GM15510 (cell line): ENCODE measurements around the gene TOR3A.

Experiments used
- POLR2A ChIP-seq: IDR thresholded peaks from 3 replicates; pipeline ENCODE4 v1.6.1; 2011; ENCODE audit warnings: borderline replicate concordance; ENCODE audit not compliant: insufficient read length; ENCODE audit errors: extremely low read depth

TOR3A gene

DNA sequence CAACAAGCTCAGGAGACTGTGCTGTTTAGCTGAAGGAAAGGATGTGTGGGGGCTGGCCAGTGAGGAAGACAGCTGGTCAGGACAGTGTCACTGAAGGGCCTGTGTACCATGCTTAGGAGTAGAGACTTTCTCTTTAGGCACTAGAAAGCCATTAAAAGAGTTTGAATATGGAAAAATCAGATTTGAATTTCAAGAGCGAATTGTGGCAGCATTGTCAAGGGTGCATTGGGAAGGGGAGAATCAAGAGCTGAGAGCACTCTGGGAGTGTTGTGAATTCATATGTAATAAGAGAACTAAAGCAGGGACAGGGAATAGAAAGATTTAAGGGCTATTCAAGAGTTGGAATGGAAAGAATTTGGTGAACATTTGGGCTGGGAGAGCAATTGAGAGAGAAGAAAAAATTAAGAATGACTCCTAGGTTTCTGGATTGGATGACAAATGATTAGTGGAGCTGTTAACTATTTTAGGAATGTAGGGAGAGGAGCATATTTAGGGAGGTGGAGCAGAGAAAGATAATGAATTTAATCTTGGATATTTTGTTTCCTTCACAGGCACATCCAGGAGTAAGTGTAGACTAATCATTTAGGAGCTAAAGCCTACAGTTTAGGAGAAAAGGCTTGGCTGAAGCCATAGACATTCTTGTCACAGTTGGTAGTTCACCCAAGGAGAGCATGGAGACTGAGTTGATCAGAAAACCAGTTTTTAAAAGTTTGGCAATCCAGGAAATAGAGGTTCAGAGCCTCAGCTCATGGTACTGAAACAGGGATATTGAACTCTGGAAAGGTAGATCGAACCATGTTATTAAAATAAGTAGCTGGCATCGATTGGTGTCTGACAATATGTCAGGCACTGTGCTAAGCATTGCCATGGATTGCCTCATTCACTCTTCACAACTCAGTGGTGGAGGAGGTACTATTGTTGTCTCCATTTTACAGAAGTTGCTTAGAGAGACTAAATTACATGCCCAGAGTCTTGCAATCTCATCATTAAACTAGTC is 23.1 kb upstream of the TOR3A start:
- no peak for TF ChIP-seq POLR2A

GRCh38 chr1:179061360-179062282 is 20.2 kb upstream of the TOR3A start:
- no peak for TF ChIP-seq POLR2A

DNA sequence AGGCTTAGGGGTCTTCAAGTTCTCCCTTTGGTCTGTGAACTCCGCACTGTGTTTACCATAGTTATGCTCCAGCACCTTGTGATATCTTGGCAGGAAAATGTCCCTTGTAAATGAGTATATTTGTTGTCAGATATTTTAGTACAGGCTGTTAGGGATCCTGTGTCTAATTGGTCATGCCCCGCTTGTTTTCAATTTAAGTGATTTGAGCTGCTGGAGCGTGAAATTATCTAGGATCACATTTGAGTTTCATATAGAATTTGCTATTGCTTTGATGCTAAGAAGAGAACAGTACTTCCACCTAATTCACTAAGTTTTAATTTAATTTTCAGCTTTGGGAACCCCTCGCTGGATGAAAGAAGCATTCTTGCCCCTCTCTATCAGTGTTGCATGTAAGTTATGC is 15.4 kb upstream of the TOR3A start:
- TF ChIP-seq POLR2A: no peak

GRCh38 chr1:179077396-179077795 is 4.5 kb upstream of the TOR3A start:
- TF ChIP-seq POLR2A: no peak

DNA sequence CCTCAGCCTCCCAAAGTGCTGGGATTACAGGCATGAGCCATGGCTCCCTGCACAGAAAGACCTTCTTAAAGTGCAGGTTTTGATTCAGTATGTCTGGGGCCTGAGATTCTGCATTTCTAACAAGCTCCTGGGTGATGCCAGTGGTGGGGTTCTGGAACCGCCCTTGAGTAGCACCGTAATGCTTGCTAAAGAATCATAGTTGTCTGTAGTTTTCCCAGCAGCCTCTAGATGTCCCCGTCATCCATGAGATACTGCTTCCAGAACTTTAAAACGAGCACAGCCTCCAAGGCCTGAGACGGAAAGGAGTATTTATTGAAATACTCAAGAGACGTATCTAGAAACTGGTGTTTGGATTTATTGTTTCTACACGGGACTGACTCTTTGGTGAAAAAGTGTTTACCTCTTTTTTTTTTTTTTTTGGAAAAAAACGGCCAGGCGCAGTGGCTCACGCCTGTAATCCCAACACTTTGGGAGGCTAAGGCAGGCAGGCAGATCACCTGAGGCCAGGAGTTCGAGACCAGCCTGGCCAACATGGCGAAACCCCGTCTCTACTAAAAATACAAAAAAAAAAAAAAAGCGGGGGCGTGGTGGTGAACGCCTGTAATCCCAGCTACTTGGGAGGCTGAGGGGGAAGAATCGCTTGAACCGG is 2.6 kb upstream of the TOR3A start:
- TF ChIP-seq POLR2A: no peak

DNA sequence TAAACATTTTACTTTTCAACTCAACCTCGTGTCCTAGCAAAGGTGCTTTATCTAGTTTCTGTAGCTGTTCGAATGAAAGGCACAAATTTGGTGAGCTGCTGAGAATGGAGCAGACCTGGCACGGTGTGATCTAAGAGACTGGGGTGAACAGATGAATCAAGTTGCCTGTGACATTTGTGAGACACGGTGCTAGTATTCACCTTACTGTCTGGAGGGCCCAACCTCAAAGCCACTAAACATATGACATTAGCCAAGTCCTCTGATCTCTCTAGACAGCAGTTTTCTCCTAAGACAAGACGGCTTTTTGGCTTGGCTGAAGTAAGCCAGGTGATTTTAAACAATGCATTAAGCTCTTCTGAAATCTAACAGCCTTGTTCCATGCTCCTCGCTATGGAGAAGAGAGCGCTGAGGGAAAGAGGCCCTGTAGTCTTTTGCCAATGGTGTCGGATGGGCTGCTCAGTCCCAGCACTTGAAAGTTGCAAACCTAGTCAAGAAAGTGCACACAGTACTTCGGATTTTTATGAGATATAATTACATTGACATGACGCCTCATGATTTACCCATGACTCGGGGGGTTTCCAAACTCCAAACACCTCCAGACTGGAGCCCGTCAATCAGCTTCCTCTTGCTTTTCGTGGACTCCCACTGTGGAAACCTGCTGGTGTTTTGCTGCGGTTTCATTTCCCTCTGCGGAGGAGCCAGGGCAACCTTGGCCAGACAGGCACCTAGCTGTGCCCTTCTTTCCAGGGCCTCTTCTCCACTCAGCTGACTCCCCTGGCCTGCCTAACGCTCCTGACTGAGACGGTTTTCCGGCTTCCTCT is 794 bp upstream of the TOR3A start:
- no peak for TF ChIP-seq POLR2A

DNA sequence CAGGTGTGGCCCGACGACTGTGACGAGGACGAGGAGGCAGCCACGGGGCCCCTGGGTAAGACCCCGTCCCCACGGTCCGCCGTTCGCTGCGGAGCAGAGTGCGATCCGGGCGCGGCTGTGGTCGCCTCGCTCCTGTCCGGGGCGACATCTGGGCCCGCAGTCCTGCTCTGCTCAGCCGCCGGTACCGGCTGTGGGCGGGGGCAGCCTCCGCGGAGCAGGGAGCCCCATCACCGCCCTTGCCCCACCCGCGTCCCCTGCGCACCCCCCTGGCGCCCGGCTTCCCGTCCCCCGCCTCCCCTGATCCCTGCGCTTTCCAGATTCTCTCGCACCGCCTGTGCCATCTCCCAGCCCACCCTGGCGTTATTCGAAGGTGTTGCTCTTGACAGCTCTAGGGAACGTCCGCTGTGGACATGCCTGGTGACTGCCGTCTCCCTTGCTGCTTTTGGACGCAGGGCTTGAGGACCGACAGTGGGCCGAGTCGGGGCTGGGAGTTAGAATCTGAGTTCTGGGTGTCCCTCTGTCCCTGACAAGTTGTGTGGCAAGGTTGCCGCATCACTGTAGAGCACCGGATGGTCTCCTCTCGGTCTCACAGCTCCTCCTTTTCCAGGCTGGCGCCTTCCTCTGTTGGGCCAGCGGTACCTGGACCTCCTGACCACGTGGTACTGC is 596 bp downstream of the TOR3A start:
- TF ChIP-seq POLR2A: no peak

DNA sequence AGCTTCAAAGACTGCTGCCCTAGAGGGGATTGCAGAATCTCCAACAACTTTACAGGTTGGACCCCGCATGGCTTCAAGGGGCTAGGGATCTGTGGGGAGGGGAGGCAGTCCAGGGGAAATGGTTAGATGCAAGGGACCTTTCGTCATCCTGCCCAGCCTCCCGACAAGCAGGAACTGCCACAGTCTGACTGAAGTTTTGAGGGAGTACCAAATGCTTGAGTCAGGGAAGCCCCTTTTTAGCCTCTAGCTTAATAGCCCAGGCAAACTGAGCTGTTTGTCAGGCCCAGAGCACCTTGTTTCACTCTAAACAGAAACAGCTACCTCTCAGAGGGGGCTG is 1.1 kb downstream of the TOR3A start:
- no peak for TF ChIP-seq POLR2A

DNA sequence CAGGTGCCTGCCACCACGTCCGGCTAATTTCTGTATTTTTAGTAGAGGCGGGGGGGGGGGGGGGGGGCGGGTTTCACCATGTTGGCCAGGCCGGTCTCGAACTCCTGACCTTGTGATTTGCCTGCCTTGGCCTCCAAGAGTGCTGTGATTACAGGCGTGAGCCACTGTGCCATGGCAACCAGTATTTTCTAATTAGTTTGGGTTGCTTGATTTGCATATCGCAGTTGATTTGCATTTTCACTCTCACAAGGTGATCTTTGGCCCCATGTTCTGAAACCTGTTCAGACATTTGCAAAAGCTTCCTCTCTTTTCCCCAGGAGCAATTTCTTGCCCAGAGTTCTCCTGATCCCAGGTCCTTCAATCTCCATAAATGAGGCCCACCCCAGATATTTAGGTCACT is 1.7 kb downstream of the TOR3A start:
- no peak for TF ChIP-seq POLR2A

- no peak for TF ChIP-seq POLR2A
Observed at GRCh38 chr1:179087665-179088064, 5.8 kb downstream of the TOR3A start.

DNA sequence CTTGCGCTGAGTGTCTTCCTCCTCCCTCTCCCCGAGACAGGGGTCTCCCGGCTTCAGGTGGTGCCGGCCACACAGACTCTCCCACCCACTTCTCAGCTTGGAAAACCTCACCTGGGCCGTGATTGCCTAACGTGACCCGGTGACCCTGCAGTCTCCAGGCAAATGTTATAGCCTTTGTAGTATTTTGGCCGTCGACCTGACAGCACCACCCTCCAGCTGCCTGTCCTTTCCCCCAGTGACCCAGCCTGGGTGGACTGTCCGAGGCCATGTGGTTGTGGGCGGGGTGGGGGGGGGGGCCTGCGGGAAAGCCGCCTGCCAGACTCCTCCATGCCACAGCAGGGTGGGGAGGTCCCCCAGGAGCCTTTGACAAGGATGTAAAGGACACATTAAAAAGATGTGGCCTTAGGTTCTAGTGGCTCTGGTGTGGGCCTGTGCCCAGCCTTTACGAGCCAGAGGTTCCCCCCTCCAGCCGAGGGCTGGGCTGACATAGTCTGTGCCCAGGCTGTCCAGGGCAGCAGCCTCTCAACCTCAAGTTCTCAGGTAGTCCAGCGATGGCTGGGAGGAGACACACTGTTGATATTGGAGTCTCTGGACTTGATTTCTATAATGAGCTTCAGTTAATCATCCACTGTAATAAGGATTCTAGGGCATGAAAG is 8.1 kb downstream of the TOR3A start:
- no peak for TF ChIP-seq POLR2A

GRCh38 chr1:179090522-179090921 is 8.7 kb downstream of the TOR3A start:
- no peak for TF ChIP-seq POLR2A

DNA sequence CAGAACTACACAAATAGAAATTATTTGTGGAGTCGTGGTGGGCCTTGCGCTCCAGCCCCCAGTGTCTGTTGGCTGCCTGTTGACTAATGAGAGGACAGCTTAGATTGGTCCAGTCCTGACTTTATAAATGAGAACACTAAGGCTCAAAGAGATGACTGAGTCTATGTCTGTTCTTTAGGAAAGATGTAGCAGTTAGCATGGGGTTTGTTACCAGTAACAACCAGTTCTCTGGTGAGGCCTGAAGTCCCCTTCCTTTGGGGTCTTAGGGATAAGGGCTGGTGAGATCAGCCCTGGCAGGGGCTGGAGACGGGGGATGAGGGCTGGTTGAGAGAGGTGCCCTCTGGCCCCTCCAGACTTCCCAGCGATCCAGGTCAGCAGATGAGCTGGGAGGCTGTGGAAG is 9.1 kb downstream of the TOR3A start:
- no peak for TF ChIP-seq POLR2A
